Fibroblast of skin of left biceps (primary cell): ENCODE data around the gene LIPN.
A peak's percentile ranks its signal among the peaks of the same experiment; 100 is the strongest.
"Not testable (repeated sequence)": the region's sequence is repeated elsewhere in the genome, so short reads cannot be mapped to it uniquely, and the experiment has no call there.

Experiments used
- DNase-seq, 2 experiments: peaks; one replicate each; pipeline ENCODE4 v3.0.0-alpha.2; 2013; ENCODE audit warnings: low read depth in 2 of 2

The LIPN gene, protein sequence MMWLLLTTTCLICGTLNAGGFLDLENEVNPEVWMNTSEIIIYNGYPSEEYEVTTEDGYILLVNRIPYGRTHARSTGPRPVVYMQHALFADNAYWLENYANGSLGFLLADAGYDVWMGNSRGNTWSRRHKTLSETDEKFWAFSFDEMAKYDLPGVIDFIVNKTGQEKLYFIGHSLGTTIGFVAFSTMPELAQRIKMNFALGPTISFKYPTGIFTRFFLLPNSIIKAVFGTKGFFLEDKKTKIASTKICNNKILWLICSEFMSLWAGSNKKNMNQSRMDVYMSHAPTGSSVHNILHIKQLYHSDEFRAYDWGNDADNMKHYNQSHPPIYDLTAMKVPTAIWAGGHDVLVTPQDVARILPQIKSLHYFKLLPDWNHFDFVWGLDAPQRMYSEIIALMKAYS

DNA sequence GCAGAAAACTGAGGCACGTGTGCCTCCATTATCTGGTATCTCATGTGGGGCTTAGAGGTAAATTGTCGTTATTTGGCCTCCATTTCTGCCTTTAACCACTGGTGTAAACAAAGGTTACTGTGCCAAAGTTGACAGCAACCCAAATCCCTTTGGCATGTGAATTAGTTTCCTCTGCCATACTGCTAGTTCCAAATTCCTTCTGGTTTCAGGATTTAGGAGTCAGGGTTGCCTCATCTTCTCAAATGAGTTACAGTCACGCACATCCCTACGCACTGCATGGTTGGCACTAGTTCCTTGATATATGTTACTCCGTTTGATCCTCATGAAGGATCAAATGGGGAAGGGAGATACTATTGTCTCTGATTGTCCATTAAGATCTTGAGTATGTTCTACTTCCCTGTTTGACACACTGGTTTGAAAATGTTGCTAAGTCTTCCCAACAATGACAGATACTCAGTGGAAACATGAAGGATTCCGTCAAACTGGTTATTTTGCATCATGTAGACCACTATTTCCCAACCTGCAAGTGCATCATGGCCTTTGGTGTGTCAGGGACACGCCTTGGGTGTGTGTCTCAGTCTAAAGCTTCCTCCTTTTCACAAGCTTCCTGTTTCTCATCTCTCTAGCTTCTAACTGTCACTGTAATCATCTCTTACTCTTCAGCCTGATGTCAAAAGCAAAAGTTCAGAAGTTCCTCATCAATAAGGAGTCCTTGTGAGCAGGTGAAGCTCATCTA, at the start of gene LIPN:
TSS of gene LIPN (plus strand) at position 655 of the 736 bp plus-strand sequence. CDS start 1,386 bp downstream, outside the sequence.
- no peak for DNase-seq

GRCh38 chr10:88715517-88715916, 44.3 kb upstream of the LIPN start:
- DNase-seq: no peak

DNA sequence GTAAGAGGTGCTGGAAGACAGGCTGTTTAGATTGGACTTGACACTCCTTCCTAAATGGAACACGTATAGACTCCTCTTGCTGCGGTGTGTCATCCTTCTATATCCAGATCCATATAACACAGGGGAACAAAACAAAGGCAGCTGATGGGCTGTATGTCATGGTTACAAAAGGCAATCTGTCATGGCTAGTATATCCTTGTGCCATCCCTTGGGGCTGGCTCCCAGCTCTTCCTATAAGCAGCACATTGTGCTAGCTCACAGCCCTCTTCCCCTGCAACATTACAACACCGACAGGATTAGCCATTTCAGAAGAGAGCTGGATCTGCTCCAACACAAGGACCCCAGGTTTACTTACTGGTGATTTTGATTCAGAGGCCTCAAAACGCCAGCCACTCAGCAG, 38.4 kb upstream of the LIPN start:
- DNase-seq: no peak

DNA sequence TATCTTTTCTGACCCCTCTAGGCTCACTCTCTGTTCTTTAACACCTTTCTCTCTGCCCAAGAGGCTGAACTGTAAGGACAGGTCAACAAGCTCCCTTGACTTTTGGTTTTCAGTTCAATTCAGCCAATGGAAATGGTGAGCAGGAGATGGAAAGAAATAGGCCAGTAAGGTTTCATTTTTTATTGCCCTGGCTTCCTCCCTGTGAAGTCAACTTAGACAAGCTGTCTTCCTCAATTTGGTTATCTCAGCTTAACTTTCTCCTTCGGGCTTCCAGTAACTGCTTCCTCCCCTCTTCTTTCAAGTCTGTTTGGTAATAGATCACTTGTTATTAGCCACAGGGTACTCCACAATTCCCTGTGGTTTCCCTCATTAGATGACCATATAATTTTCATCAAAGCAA, 34.0 kb upstream of the LIPN start:
- no peak for DNase-seq

- no peak for DNase-seq
Measured at GRCh38 chr10:88728107-88728763, 31.6 kb upstream of the LIPN start.

DNA sequence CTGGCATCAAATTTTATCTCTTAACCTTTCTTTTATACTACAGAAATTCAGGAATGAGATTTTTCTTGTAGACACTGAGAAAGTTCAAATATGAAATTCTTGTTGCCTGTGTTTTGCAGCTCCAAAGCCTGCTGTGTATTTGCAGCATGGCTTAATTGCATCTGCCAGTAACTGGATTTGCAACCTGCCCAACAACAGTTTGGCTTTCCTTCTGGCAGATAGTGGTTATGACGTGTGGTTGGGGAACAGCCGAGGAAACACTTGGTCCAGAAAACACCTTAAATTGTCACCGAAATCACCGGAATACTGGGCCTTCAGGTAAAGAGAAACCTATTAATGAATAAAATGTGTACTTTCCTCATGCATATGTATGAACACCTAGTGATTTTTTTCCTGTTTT, 29.0 kb upstream of the LIPN start:
- no peak for DNase-seq

GRCh38 chr10:88731296-88731695, 28.5 kb upstream of the LIPN start:
- no peak for DNase-seq

- DNase-seq: no peak
Measured at GRCh38 chr10:88733215-88733614, 26.6 kb upstream of the LIPN start.

DNA sequence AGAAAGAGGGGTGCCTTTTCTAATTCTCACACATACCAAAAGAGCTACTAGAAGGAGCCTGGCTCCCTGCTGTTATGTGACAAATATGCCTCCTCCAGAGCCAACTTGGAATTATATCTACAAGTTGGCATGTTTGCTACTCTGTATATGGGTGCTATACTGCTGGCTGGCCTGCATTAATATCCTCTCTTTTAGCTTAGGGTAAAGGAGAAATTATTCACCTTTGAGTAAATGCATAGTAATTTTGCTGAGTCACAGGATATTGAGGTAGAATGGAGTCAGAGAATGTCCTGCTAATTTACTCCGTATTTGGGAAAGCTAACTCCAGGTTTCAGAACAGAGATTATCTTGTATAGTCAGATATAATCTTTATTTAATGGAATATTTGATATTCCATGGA, 24.2 kb upstream of the LIPN start:
- peak; percentile 12 to 15 for DNase-seq

DNA sequence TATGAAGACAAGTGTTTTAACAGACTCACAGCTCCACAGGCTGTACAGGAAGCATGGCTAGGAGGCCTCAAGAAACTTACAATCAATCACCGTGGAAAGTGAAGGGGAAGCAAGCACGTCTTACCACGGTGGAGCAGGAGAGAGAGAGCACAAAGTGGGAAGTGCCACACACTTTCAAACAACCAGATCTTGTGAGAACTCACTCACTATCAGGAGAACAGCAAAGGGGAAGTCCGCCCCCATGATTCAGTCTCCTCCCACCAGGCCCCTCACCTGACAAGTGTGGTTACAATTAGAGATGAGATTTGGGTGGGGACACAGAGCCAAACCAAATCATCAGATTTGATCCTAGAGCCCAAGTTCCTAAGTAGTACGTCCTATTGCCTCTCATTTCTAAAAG, 17.9 kb upstream of the LIPN start:
- not testable (repeated sequence) for DNase-seq

- DNase-seq: no peak
Measured at GRCh38 chr10:88742448-88742847, 17.4 kb upstream of the LIPN start.

DNA sequence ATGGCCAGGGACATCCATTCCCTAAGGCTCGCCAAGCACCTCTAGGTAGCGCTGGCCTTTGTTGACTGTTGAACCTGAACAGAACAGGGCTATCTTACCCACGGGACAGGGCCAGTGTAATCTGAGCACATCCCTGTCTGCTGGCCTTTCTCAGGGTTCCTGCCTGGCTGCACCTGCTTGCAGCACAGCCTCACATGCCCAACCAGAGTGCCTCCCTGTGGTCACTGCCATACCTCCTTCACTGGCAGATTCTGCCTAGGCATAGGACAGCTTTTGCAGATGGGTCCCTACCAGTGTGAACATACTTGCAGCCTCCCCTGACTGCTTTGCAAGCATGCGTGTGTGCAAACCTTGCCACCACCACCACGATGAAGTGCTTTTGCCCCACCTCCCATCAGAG, 15.8 kb upstream of the LIPN start:
- DNase-seq: no peak

DNA sequence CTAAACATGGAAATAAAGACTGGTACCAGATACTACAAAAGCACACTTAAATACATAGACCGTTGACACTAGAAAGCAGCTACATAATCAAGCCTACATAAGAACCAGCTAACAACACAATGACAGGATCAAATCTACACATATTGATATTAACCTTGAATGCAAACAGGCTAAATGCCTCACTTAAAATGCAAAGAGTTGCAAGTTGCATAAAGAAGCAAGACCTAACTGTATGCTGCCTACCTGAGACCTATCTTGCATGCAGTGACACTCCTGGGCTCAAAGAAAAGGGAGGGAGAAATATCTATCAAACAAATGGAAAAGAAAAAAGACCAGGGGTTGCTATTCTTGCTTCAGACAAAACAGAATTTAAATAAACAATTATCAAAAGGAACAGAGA, 14.2 kb upstream of the LIPN start:
- no peak for DNase-seq

DNA sequence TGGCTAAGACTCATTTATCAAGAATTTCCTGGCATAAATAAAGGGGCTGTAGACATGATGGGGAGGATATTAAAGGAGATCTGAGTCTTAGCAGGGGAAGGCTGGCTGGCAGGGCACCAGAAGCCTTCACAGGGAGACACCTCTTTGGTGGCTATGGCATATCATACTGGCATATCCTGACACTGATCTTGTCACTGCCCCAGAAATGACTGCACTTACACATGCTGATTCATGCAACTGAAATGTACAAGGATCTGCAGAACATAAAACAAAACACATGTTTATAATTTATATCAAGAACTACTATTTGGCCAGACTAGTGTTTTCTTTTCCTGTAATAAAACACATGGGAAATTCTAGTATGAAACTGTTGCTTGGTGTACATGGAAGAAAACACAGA, 5.5 kb upstream of the LIPN start:
- peak; percentile 51 to 62 for DNase-seq

DNA sequence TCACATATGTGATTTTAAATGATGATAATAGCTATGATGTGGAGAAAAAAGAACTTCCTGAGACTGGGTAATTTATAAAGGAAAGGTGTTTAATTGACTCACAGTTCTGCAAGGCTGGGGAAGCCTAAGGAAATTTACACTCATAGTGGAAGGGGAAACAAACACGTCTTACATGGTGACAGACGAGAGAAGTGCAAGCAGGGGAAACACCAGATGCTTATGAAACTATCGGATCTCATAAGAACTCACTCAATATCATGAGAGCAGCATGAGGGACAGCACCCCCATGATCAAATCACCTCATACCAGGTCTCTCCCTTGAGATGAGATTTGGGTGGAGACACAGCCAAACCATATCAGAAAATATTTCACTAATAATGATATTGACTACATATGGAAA, 4.1 kb upstream of the LIPN start:
- DNase-seq: no peak

- DNase-seq: no peak
Measured at GRCh38 chr10:88756660-88757059, 3.2 kb upstream of the LIPN start.

DNA sequence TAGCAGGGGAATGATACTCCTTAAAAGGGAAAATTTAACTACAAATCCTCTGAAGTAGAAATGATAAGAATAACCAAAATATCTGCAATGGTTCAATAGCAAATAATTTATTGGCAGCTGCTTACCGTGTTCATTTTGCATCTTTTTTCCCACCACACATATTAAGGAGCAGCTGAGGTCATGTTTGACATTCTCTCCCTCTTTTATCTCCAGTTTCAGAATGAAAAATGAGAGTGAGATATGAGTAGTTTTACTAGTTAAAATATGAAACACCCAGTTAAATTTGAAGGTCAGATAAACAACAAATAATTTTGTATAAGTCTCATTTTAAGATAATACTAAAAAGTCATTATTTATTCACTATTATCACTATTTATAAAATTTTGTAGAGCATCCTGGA, 3.1 kb downstream of the LIPN start:
- no peak for DNase-seq

GRCh38 chr10:88763441-88763840, 3.6 kb downstream of the LIPN start:
- no peak for DNase-seq

DNA sequence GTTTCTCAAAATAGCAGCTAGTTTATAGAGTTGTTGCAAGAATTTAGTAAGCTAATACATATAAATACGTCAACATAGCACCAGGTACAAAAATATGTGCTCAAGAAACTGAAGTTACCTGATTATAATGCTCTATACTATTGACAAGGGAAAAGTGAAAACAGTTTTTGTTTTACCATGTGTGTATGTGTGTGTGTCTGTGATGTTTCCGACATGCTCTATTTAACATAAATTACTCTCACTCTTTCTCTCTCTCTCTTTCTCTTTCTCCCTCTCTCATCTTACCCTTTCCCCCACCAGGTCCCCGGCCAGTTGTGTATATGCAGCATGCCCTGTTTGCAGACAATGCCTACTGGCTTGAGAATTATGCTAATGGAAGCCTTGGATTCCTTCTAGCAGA, 4.3 kb downstream of the LIPN start:
- no peak for DNase-seq

DNA sequence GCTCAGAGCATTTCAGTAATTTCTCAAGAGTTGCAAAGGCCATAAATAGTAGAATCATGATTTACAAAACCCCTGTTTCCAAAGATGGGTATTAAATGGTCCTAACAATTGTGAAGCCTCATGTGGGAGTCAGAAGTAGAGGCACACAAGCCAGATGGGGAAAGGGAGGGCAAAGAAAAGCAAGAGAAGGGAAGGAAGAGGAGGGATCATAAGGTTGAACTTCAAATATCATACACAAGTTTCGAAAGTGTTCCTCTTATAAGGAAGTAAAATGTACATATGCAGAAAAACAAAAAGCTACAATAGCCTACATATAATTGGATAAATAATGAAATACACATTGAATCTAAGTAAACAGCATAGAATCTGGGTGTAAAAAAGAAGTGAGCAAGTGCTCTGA, 6.0 kb downstream of the LIPN start:
- no peak for DNase-seq

- no peak for DNase-seq
Measured at GRCh38 chr10:88769384-88769783, 9.6 kb downstream of the LIPN start.

DNA sequence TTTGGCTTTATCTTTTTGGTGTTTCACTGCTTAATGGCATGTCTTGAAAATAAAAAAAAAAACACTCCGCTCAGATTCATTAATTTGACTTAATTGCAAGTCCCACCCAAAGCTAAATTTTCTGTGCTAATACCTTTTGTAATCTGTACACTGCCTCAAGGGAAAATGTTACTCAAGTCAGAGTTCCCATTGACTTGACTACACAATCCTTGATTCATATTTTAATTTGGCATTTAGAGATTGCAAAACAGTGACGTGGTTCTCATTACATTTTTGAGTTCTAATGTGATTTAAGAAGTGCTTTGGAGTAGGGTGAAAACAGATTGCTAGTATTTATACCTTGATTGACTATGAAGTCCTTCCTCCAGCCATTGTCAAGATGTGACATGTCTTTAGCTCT, 21.4 kb downstream of the LIPN start:
- no peak for DNase-seq

- DNase-seq: no peak
Measured at GRCh38 chr10:88782222-88782621, 22.4 kb downstream of the LIPN start.
